Lung (tissue), 12 donors: Measurements from ENCODE around the gene STMN1. TPM values are rescaled to one million over a fixed set of nuclear protein-coding genes. Genes with fewer than 3 reads are reported as not detected.
A peak's percentile ranks its signal among the peaks of the same experiment; 100 is the strongest.

ENCODE experiments used
- ATAC-seq: fragments of 200-7000 bp; cut with Tn5 transposase; one replicate; pipeline ENCODE4 v1.9.1; 2020; ENCODE audit warnings: moderate number of reproducible peaks; ENCODE audit not compliant: insufficient read depth, low FRiP score
- DNase-seq, 3 donors: peaks; one replicate each; pipeline ENCODE4 v3.0.0-alpha.2; 2013 to 2017
- H3K27ac ChIP-seq, 2 donors: one replicate each; pipeline ENCODE4 v1.5.1; 2013; ENCODE audit warnings: mild to moderate bottlenecking in 2 of 2, moderate library complexity in 2 of 2, control low read depth in 1 of 2, inconsistent platforms in 1 of 2, low read depth in 1 of 2, low read length in 1 of 2
- H3K27me3 ChIP-seq, 3 donors: one replicate each; pipeline ENCODE4 v1.5.1; 2013; ENCODE audit warnings: low read length in 2 of 3; ENCODE audit not compliant: control insufficient read depth in 3 of 3, insufficient read depth in 3 of 3
- H3K36me3 ChIP-seq, 4 donors: one replicate each; pipeline ENCODE4 v1.5.1; 2013; ENCODE audit warnings: low read length in 4 of 4, mild to moderate bottlenecking in 1 of 4, moderate library complexity in 1 of 4; ENCODE audit not compliant: control insufficient read depth in 4 of 4, insufficient read depth in 4 of 4
- H3K4me1 ChIP-seq, 5 donors: one replicate each; pipeline ENCODE4 v1.5.1; 2013; ENCODE audit warnings: low read length in 5 of 5, mild to moderate bottlenecking in 2 of 5, moderate library complexity in 1 of 5; ENCODE audit not compliant: control insufficient read depth in 5 of 5, insufficient read depth in 5 of 5
- H3K4me3 ChIP-seq: one replicate; pipeline ENCODE4 v1.5.1; 2013; ENCODE audit warnings: mild to moderate bottlenecking, control low read depth, moderate library complexity
- H3K9ac ChIP-seq, 2 donors: one replicate each; pipeline ENCODE4 v1.5.1; 2013; ENCODE audit warnings: low read length in 2 of 2, control low read depth in 1 of 2; ENCODE audit not compliant: insufficient read depth in 1 of 2
- H3K9me3 ChIP-seq, 4 donors: one replicate each; pipeline ENCODE4 v1.5.1; 2013; ENCODE audit warnings: low read length in 3 of 4, mild to moderate bottlenecking in 1 of 4, moderate library complexity in 1 of 4; ENCODE audit not compliant: control insufficient read depth in 4 of 4, insufficient read depth in 3 of 4
- CTCF ChIP-seq: IDR thresholded peaks from 2 replicates; pipeline ENCODE4 v1.5.1; 2012; ENCODE audit warnings: mild to moderate bottlenecking; ENCODE audit errors: control extremely low read depth, extremely low read depth
- WGBS, 2 donors: extraction: QIAGEN DNeasy Blood & Tissue Kit; methylation state at CpG; one replicate each; pipeline ENCODE4 v1.1.7; 2013; 5-methylcytosine and 5-hydroxymethylcytosine counted together
- polyA plus RNA-seq, 2 donors: library from polyadenylated mRNA; stranded (reverse); fragments of 200-250 nt; gene quantifications; one replicate each; pipeline ENCODE4 v1.2.1, GENCODE V29; 2013
- total RNA-seq, 2 donors: library from RNA; depleted of rRNA in 1 of 2; stranded (reverse); fragments of >200 nt in 1 of 2; gene quantifications; one replicate each; pipeline ENCODE4 v1.2.1, GENCODE V29; 2014 to 2021
- donor health status: control.
- donor health status: control.
- donor health status: Bipolar disorder and iron deficiency.
- donor health status: healthy.
- donor health status: DM: yes; HTN: yes; CAD: no.

STMN1 gene
- total and polyA plus RNA-seq, 4 donors, result 18.5 to 118 (median 51.3) TPM

- H3K9me3 ChIP-seq, result no peaks in the 10 kb centered on the region
- no peak overlapping the region for H3K4me3 ChIP-seq
- TF ChIP-seq CTCF, result no peak
- peaks cover 0 to 5% (median 1%) of the 10 kb centered on the region in 4 donors for H3K36me3 ChIP-seq
- ATAC-seq (no peak), DNase-seq (no peak)
- H3K27me3 ChIP-seq, result no peaks in the 10 kb centered on the region
- no peak overlapping the region for H3K9ac ChIP-seq
- H3K4me1 ChIP-seq, result peaks cover 0 to 20% (median 9%) of the 10 kb centered on the region in 5 donors
- H3K27ac ChIP-seq, result no peak overlapping the region
- 74 to 89% methylated on average over 6 of the region's 6 CpGs for WGBS, 2 donors
These were observed 36.2 kb downstream of the STMN1 start for GRCh38 chr1:25869909-25870606.

GRCh38 chr1:25867210-25867991 is 38.8 kb downstream of the STMN1 start:
- Histone ChIP-seq H3K27ac (peak overlapping the region in 1 of 2 donors; percentile 61), H3K9me3 (no peaks in the 10 kb centered on the region), H3K36me3 (peaks cover 0 to 8% (median 7%) of the 10 kb centered on the region in 4 donors), H3K9ac (no peak overlapping the region), H3K4me1 (peaks cover 0 to 10% (median 6%) of the 10 kb centered on the region in 5 donors), H3K27me3 (no peaks in the 10 kb centered on the region), H3K4me3 (no peak overlapping the region)
- 63 to 72% methylated on average over 9 of the region's 9 CpGs for WGBS, 2 donors
- no peak for TF ChIP-seq CTCF
- DNase-seq (peak; percentile 51 to 58 (median 53)), ATAC-seq (no peak)

- Histone ChIP-seq H3K27ac (no peak overlapping the region), H3K9ac (no peak overlapping the region), H3K9me3 (no peaks in the 10 kb centered on the region), H3K36me3 (peaks cover 0 to 10% (median 8%) of the 10 kb centered on the region in 4 donors), H3K4me1 (peaks cover 0 to 4% (median 2%) of the 10 kb centered on the region in 5 donors), H3K27me3 (no peaks in the 10 kb centered on the region), H3K4me3 (no peak overlapping the region)
- DNase-seq (no peak), ATAC-seq (no peak)
- WGBS, 2 donors, result 82 to 92% methylated on average over 1 of the region's 1 CpG
- TF ChIP-seq CTCF, result no peak
These were observed 39.9 kb downstream of the STMN1 start for GRCh38 chr1:25866288-25866687.
